Measurements from ENCODE around the gene CAMTA1.

The CAMTA1 gene

DNA sequence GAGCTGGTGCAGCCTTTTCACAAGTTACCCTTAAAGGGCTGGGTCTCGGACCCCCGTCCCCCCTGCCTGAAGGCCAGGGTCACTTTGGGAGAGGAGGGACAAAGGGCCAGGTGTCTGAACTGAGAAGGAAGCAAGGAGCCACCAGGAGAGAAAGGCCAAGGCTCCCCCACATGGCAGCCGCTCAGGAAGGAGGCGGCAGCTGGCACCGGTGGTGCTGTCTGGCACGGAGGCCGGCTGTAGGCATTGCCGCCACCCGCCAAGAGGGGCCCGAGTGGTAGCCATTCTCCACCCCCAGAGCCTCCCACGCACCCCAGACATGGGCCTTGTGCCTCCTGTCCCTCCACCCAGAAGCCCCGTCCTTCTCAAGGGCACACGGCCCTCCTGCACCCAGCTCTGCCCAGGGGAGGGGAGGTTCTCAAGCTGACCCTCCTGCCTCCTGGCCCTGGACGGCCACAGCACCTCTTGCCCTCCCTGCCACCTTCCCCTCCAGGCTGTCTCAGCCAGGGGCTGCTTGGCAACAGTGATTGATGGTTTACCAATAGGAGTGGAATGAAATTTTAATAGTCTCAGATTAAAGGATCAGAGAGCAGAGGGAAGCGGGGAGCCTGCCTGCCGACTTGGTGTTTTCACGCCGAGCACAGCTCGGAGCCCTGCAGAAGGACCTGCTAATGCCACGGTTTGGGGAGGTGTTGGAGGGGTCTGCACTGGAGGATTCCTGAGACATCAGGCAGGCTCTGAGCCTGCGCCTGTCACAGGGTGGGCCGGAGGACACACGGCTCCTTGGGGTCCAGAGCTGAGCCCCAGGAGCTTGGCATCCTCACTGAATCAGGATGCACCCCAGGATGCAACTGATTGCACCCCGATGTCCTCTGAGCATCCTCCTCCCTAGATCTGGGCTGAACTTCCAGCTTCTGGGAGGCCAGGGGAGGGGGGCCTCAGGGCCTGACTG is 773.9 kb downstream of the CAMTA1 start:
- DNase-seq = no peak

- no peak for DNase-seq
Observed at GRCh38 chr1:7560128-7560527, 774.9 kb downstream of the CAMTA1 start.

DNA sequence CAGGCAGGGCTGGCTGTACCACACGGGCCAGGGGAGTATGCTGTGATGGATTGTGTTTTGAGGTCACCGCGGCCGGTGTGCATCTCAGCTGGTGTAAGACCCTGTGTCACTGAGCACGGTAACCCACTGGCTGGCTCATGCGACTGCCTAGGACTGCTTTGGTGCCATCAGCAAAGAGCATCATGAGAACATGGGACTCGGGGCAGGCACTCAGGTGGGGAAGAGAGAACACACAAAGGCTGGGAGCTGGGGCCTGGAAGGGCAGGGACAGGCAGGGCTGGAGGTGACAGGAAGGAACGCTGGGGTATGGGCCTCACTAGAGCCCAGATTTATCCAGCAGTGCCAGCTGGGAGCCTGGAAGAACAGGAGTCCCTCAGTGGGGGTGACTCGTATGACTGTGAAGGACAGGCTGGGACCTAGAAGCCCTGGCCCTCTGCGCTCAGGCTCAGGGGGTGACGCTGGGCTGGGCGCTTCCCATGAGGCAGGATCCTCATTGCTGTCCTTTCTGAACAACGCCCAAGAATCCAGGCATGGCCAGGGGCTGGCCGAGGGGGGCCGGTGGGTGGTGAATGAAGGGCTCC is 775.4 kb downstream of the CAMTA1 start:
- no peak for DNase-seq

DNA sequence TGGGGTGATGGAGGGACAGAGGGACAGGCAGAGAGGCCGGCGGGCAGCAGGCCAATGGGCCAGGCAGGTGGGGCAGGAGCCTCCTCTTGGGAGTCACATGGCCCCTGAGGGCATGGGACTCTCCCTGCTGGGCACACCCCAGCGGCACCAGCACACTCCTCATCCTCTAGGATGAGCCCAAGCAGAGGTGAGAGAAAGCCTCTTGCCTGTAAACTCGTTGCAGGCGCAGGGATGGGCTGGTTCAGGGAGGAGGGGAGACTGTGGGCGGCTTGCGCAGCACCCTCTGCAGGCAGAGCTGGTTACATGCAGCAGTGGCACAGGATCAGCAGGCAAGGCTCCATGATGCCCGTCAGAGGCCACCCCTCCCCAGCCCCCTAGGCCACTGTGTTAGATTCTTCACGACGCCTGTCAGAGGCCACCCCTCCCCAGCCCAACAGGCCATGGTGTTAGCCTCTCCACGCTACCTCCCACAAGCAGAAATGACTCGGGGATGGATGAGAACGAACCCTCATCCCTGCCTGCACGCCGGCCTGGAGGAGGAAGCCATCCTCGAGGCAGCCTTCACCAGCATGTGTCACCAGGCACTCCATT is 776.2 kb downstream of the CAMTA1 start:
- no peak for DNase-seq

DNA sequence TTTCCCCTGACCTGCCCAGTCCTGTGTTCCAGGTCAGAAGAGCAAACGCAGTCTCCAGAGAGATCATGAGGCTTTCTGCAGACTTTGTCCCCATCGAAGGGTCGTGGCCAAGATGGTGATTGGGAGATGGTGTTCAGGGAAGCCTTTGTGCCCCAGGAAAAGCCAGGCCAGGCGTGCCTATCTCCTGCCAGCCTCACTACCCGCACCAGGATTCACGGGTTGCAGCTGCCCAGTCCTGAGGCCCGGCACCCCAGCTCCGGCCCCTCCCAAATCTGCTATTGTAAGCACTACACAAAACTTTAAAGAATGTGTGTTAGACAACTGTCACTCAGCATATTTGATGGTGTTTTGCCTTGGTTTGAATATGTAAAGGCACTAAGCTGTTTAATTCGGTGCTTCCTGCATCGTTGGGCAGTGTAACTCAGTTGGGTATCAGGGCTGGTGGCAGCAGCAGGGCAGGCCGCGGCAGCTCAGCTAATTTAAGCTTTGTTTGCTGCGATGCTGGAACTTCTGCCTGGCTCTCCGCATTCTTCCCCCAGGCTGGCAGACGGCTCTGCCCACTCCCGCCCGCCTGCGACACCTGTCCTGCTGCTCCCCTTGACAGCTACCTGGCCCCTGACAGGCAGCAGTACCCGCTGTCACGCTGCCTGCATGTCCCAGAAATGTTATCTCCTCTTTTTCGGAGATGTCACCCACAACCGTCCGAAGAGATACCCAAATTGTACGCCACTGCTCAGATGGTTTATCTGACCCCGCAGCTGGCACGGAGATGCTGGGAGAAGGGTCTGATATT is 776.9 kb downstream of the CAMTA1 start:
- DNase-seq = no peak

DNA sequence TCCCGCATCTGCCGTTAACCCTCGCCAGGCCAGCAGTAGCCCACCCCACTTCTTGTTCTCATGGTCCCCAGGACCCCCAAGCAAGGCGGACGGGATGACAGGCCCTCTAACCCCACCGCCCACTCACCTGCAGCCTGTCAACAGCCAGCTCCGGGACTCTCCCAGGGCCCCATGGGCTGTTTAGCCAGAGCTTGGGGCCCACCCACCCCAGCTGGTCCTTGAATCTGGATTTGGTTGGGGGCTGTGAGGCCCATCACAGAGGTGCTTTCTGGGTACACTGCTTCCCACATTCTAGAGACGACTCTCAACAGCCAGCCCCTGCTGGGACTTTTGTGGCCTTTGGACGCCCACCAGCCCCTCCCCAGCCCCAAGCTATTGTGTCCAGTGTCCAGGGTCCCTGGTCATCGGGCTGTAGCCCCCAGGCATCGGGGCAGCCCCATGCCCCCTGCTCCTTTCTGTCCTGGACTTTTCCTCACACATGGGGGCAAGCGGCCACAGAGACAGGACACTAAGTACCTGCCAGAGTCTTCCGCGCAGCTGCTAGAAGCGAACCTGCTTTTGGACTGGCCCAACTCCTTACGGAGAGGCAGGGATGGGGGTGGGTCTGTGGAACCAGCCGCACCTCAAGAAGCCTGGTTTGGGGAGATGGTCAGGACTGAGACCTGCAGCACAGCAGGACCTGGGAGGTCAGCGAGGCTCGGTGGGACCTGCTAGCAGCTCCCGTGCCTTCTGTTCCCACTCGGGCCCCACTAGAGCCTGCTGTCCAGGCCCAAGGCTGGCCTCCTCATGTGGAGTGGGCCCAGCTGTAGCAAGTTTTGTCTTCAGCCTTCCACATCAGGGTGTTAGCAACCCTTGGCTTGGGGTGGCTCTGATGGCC is 777.7 kb downstream of the CAMTA1 start:
- no peak for DNase-seq

DNA sequence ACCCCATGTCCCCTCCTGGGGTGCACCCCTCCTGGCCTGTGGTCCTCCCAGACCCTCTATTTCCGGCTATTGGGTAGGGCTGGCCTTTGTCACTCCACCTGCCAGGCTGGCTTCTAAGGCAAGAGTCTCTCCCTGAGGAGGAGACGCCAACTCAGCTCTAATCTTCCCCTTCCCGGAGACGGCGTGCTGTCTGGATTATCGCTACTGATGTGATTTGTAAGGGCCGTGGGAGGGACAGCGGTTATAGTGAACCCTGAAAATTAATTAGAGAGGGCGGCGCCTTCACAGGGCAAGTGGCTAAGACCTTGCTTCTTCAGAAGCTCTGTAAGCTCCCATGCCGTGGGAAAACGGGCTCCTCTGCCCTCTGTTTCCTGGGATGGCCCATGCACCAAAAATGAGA is 778.9 kb downstream of the CAMTA1 start:
- no peak for DNase-seq

DNA sequence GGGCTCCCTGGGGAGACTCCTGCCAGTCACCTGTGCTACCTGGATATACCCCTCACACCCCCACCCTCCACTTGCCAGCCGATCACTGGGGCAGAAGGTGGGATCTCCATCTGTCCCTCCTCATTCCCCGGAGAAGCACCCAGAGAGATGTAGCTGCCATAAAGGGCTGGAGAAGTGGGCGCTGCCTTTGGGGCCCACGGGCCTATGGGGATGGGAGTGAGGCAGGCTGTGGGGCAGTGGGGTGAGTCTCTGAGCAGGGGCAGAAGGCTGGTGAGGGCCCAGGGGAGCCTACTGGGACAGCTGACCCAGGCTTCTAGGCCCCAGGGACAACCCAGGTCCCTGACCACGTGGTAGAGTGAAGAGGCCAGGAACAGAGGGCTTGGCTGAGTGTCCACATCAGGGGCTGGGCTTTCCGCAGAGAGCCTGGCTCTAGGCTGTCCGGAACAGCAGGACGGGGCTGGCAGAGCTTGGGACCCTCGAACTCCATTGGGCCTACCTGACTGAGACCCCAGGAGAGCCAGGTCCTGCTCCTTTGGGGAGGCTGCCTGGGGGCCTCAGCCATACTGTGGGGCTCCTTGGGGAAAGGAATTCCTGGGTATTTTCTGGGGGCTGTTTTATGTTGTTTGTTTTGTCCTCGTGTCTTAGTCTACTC is 780.0 kb downstream of the CAMTA1 start:
- no peak for DNase-seq

- no peak for DNase-seq
Observed at GRCh38 chr1:7566417-7567375, 781.4 kb downstream of the CAMTA1 start.

DNA sequence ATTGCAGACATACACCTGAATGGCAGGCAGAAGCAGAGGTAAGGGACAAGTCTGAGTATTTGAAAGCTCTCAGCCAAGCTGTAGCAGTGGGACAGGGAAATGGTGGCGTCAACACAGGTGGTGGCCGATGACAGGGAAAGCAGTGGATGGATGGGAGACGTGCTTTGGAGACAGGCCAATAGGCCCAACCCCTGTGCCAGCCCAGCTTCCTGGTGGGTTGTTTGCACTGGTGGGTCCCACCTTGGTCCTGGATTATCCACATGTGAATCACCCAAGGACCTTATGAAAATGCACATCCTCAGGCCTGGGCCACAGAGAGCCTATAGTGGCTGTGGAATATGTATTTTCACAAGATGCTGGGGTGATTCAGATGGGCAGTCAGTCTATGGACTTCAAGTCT is 782.1 kb downstream of the CAMTA1 start:
- DNase-seq = no peak

DNA sequence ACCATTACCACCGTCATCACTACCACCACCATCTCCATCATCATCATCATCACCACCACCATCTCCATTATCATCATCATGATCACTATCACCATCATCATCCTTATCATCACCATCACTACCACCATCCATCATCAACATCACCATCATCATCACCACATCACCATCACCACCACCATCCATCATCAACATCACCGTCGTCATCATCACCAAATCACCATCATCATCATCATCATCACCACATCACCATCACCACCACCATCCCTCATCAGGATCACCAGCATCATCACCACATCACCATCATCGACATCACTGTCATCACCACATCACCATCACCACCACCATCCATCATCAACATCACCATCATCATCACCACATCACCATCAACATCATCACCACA is 782.8 kb downstream of the CAMTA1 start:
- DNase-seq = no peak

DNA sequence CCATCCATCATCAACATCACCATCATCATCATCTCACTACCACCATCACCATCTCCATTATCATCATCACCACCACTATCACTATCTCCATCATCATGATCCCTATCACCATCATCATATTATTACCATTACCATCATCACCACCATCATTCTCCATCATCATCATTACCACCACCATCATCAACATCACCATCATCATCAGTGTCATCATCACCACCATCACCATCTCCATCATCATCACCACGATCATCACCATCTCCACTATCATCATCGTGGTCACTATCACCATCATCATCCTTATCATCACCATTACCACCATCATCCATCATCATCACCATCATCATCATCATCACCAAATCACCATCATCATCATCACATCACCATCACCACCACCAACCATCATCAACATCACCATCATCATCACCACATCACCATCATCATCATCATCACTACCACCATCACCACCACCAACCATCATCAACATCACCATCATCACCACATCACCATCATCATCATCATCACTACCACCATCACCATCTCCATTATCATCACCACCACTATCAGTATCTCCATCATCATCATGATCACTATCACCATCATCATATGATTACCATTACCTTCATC is 783.8 kb downstream of the CAMTA1 start:
- no peak for DNase-seq

DNA sequence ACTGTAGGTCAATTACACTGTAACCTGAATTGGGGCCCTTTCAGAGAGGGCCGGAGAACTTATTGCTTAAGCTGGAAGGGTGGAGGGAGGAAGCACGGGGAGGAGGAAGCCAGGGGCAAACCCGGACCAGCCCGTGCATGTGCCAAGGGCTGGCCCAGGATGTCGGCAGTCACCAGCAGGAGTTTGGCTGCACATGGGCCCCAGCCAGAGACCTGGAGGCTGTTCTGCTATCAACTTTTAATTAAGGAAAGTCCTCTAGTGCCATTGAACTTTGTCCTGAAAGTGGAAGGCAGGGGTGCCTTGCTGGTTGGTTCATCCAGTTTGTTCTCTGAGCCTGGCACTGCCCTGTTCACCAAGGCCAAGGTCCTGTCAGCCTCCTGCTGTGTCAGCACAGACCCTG is 785.1 kb downstream of the CAMTA1 start:
- no peak for DNase-seq

GRCh38 chr1:7572654-7573152 is 787.4 kb downstream of the CAMTA1 start:
- DNase-seq = peak; percentile 78

DNA sequence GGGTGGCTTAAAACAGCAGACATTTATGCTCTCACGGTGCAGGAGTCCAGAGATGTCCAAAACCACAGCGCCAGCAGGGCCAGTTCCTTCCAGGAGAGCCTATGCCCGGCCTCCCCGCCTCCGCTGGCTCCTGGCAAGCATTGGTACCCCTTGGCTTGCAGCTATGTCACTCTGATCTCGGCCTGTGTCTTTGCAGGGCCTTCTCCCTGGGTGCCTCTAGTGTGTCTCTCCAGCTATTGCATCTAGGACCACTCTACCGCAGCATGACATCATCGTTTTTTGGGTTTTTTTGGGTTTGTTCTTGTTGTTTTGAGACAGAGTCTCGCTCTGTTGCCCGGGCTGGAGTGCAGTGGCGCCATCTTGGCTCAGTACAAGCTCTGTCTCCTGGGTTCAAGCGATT is 788.2 kb downstream of the CAMTA1 start:
- no peak for DNase-seq

DNA sequence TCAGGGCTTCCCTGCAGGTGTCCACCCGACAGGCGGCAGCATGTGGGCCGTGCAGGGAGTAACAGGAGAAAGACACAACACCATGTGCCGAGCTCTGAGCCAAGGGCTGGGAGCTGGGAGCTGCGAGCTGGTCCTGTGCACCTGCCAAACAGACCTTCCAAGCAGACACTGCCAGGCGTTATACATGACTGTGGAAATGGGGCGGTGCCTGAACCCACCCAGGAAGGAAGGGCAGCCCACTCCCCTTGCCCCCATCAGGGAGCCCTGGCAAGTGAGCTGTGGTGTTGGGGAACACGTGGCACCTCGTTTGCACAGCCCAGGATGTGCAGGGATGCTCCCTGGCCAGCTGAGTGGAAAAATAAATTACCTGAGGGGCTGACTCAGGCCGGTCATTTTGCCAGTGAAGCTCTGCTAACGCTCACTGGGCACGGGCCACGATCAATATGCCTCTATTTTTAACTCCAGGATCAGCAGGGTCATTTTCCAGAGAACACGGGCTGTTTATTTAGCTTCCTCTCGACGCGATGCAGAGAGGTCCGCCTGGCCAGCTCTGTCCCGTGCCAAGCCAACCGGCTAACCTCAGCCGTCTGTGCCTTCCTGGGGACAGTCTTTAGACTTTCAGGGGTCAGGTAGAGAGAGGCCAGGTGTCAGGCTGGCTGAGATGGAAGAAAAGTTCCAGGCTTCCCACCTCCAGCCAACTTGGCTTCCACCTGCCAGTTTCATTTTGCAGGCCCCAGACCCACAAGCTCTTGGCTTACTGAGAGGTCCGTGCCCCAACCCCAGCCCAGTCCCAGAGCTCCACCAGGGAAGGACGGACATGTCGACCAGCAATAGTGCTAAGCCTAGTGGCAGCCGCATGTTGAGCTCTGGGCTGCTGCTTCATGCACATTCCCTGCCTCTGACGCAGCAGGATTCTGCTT is 789.1 kb downstream of the CAMTA1 start:
- no peak for DNase-seq

DNA sequence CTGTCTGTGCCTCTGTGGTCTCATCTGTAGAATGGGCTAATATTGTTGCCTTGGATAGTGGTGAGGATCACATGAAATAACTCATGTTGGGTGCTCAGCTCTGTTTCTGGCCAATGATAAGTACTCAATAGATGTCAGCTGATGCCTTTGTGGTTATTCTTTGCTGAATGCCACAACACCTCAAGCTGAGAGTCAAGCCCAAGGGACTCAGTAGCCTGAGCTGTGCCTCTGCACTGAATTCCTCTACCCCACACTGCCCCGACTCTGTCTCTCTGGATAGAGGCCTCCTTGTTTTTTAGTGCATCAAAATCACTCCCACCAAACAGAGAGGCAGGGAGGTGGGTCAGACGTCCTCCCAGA is 789.8 kb downstream of the CAMTA1 start:
- DNase-seq = no peak

- DNase-seq = no peak
Observed at GRCh38 chr1:7576946-7577657, 791.8 kb downstream of the CAMTA1 start.

Data from GF-D8 (cell line).